Lower leg skin (tissue), 4 donors: ENCODE measurements around the gene FILIP1L. TPM values are rescaled to one million over a fixed set of nuclear protein-coding genes. Genes with fewer than 3 reads are reported as not detected.

Experiments used
- DNase-seq, 2 donors: peaks; one replicate each; pipeline ENCODE4 v3.0.0-alpha.2; 2019; ENCODE audit warnings: low spot score in 2 of 2
- H3K4me3 ChIP-seq: fragments of 200-600 bp; sonication (generic); 2 replicates; pipeline ENCODE4 v1.5.1; 2017; ENCODE audit warnings: mild to moderate bottlenecking, low read depth; ENCODE audit not compliant: poor library complexity, severe bottlenecking
- CTCF ChIP-seq, 3 donors: fragments of 450-650 bp; IDR thresholded peaks; one replicate each; pipeline ENCODE4 v1.5.1; 2016; ENCODE audit warnings: antibody characterized with exemption in 3 of 3, mild to moderate bottlenecking in 3 of 3, moderate library complexity in 2 of 3
- POLR2A ChIP-seq, 2 donors: fragments of 450-650 bp; IDR thresholded peaks; one replicate each; pipeline ENCODE4 v1.6.1; 2016 to 2017; ENCODE audit warnings: antibody characterized with exemption in 2 of 2, mild to moderate bottlenecking in 1 of 2, moderate library complexity in 1 of 2
- WGBS, 2 donors: methylation state at CpG; one replicate each; pipeline ENCODE4 v1.1.5; 2018; 5-methylcytosine and 5-hydroxymethylcytosine counted together
- intact Hi-C: fragments of 100-400 bp; cut with DNase I; formaldehyde crosslinking; loops from one replicate; pipeline ENCODE4 v1.15.0; 2023; ENCODE audit warnings: low total_unique reads
- total RNA-seq, 4 donors: library from RNA; depleted of rRNA; stranded (reverse); fragments of >200 nt; gene quantifications; one replicate each; pipeline ENCODE4 v1.1.0, GENCODE V29; 2016

The FILIP1L gene
- total RNA-seq, 4 donors from 2014 or later: 17.5 to 33.9 (median 22.1) TPM

- TF ChIP-seq POLR2A (IDR thresholded peaks at IDR 0.05) (no peak), CTCF (IDR thresholded peaks at IDR 0.05) (no peak)
- WGBS, 2 donors: 40 to 42% methylated on average over 6 of the region's 6 CpGs
- no peak for DNase-seq
- H3K4me3 ChIP-seq: no peak overlapping the region
- intact Hi-C loops: no loop called here
Measured at GRCh38 chr3:100042166-100042981, 71.9 kb downstream of the FILIP1L start.

GRCh38 chr3:100041328-100041749 lies 73.0 kb downstream of the FILIP1L start:
- DNase-seq: no peak
- 45 to 62% methylated on average over 1 of the region's 1 CpG for WGBS, 2 donors
- intact Hi-C loops: no loop called here
- TF ChIP-seq POLR2A (IDR thresholded peaks at IDR 0.05) (no peak), CTCF (IDR thresholded peaks at IDR 0.05) (no peak)
- H3K4me3 ChIP-seq: no peak overlapping the region

GRCh38 chr3:100040451-100041225 lies 73.7 kb downstream of the FILIP1L start:
- peak in 1 of 2 donors; percentile 65 for DNase-seq
- H3K4me3 ChIP-seq: no peak overlapping the region
- TF ChIP-seq POLR2A (IDR thresholded peaks at IDR 0.05) (no peak), CTCF (IDR thresholded peaks at IDR 0.05) (no peak)
- WGBS, 2 donors: 34 to 44% methylated on average over 3 of the region's 3 CpGs
- intact Hi-C loops: no loop called here

- no peak overlapping the region for H3K4me3 ChIP-seq
- DNase-seq: no peak
- TF ChIP-seq CTCF (IDR thresholded peaks at IDR 0.05) (no peak), POLR2A (IDR thresholded peaks at IDR 0.05) (no peak)
- intact Hi-C loops: no loop called here
Measured at GRCh38 chr3:100039075-100039474, 75.2 kb downstream of the FILIP1L start.

- WGBS, 2 donors: 90 to 96% methylated on average over 3 of the region's 3 CpGs
- no peak overlapping the region for H3K4me3 ChIP-seq
- no peak for DNase-seq
- intact Hi-C loops: no loop called here
- TF ChIP-seq POLR2A (IDR thresholded peaks at IDR 0.05) (no peak), CTCF (IDR thresholded peaks at IDR 0.05) (no peak)
Measured at GRCh38 chr3:100033903-100034471, 80.3 kb downstream of the FILIP1L start.
